HG03575 (cell line): ENCODE data around the gene DPEP2.
"Not testable (repeated sequence)": the region's sequence is repeated elsewhere in the genome, so short reads cannot be mapped to it uniquely, and the experiment has no call there.

Source experiments
- ATAC-seq: cut with Tn5 transposase; IDR thresholded peaks from one replicate; pipeline ENCODE4 v1.9.1; 2021; ENCODE audit not compliant: unreplicated experiment, insufficient number of reproducible peaks, low FRiP score; ENCODE audit errors: extremely low read depth

Gene DPEP2

DNA sequence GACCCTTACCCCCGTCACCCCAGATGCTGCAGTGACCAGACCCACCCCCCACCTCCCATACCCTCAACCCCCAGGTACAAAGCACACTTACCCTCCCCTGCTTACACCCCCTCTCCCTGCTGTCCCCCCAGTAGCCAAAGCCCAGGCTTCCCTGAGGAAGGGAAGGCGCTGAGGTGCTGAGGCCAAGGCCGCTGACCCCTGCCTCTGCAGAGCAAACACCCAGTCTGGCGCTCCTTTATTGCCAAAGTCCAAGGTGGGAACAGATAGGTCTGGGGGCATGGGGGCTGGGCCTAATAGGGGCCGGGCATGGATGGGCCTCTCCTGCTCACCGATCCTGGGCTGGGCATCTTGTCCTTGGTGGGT lies 56.0 kb downstream of the DPEP2 start:
- no peak for ATAC-seq

DNA sequence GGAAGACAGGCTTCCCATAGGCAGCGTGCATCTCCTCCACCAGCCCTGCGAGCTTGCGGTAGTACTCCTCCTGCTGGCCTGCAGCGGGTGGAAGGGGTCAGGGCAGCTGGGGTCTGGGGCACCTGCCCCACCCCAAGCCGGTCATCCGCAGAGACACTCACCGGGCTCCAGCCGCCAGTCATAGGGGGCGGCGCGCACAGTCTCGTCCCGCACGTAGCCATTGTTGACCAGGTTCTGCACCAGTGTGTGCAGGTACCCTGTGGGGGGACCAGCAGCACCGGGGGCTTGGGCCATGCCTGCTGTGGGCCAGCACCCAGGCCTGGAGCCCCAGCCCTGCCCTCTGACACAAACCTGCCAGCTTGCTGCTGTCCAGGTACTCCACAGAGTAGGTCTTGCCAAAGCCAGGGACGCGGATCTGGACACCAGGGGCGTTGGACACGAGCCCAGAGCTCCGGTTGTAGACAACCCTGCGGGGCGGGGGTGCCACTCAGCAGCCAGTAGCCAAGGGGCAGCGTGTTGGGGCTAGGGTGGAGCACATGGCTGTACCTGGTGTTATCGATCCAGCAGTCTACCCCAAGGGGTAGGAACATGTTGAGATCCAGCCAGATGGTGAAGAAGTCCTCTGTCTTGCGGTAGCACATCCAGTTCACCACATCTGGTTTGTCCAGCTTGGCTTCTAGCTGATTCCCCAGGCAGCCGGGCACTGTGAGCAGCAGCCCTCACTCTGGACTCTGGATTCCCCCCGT lies 56.6 kb downstream of the DPEP2 start:
- ATAC-seq: no peak

DNA sequence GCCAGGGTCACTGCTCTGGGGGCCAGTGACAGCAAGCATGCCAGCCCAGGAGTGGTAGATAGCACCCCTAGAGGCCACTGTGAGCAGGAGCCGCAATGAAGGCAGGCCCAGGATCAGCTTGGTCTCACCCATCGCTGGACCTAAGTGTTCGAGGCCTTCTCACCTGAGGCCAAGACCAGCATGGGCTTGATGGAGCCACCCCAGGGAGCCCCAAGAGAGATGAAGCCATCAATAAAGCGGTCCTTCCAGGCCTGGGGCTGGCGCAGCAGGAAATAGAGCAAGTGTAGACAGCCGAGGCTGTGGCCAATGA lies 57.1 kb downstream of the DPEP2 start:
- ATAC-seq: no peak

DNA sequence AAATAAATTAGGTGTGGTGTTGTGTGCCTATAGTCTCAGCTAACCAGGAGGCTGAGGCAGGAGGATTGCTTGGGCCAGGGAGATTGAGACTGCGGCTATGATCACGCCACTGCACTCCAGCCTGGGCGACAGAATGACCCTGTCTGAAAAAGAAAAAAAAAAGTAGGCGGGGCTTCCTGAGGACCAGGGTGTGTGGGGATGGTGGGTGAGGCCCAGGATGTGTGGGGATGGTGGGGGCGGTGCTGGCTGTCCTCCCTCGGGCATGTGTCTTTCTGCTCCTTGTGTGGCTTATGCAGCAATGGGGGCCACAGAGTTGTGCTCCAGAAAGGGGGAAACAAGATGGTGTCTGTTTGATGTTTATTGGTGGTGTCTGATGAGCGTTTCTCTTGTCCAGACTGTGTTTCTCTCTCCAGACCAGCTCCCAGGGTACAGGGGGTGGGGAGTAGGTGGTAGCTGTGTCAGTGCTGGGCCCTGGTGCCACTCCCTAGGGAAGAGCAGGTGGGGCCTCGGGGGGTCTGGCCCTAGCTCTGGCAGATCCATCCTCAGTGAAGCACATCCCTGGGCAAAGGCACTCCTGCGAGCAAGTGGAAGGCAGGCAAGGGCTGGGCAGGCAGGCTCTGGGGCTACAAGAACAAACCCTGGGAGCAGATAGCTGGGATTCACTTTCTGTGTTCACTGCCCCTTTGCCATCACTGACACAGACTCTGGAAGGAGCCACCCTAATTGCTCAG lies 57.6 kb downstream of the DPEP2 start:
- ATAC-seq: no peak

DNA sequence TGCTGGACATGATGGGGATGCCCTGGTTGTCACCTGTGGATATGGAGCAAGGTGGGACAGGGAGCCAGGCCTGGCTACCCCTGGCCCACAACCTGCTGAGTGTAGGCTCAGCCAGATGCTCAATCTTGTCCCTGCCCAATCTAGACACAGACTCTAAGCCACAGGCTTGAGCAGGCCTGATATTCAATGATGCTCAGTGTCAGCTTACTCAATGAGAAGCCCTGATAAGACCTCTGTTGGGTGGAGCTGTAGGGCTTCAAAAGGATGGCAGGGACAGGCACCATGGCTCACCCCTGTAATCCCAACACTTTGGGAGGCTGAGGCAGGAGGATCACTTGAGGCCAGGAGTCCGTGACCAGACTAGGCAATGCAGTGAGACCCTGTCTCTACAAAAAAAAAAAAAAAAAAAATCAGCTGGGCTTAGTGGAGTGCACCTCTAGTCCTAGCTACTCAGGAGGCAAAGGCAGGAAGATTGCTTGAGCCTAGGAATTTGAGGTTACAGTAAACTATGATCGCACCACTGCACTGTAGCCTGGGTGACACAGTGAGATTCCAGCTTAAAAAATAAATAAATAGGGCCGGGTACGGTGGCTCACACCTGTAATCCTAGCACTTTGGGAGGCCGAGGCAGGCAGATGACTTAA lies 58.7 kb downstream of the DPEP2 start:
- ATAC-seq: no peak

DNA sequence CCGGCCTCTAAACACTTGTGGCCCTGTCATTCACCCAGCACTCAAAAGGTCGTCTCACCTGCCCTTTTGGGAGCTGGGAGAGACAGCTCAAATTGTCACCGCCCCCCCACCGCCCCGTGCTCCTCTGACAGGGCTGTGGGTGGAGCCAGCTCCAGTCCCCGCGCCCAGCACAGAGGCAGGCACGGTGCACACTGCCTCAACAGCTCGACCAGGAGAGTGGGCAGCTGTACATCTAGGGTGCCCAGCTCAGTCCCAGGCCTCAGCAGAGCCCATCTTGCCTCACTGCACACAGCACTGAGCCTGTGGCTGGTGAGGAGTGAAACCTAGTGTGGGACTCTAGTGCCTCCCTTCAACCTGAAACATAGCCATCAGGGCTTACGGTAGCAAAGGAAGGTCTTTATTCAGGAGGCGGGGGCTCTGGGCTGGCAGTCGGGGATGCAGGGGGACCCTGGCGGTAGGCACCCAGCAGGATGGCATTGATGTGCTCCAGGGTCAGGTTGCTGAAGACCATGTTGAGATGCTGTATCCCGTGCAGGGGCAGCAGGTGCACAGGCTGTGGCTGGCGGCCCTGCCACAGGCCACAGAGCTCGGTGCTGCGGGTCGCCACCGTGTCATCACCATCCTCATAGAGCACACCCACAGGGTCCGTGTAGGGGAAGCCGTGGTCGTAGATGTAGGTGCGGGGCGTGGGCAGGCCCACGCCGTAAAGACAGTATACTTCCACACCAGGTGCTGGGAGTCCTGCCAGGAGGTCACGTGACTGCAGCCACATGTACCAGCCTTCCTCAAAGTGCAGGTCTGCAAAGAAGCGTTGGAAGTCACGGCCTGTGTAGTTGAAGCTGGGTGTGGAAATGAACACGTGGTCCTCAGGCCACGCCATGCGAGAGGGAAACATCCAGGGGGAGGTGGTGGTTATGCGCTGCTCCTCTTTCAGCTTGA lies 59.5 kb downstream of the DPEP2 start:
- ATAC-seq: no peak

DNA sequence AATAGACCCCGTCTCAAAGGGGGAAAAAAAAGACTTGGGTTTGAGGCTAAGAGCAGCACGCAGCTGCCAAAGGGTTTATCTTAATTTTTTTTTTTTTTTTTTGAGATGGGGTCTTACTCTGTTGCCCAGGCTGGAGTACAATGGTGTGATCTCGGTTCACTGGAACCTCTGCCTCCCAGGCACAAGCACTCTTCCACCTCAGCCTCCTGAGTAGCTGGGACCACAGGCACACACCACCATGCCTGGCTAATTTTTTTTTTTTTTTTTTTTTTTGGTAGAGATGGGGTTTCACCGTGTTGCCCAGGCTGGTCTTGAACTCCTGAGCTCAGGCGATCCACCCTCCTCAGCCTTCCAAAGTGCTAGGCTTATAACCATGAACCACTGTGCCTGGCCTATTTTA lies 61.6 kb downstream of the DPEP2 start:
- ATAC-seq: not testable (repeated sequence)
